GM12801 (cell line): ENCODE data around the gene RASGRF2.

Experiments
- TF ChIP-seq, protein P1 (sequence below): IDR thresholded peaks from one replicate; pipeline ENCODE4 v1.5.1; 2011; ENCODE audit warnings: control low read depth; ENCODE audit not compliant: insufficient read length; ENCODE audit errors: extremely low read depth

The RASGRF2 gene

DNA sequence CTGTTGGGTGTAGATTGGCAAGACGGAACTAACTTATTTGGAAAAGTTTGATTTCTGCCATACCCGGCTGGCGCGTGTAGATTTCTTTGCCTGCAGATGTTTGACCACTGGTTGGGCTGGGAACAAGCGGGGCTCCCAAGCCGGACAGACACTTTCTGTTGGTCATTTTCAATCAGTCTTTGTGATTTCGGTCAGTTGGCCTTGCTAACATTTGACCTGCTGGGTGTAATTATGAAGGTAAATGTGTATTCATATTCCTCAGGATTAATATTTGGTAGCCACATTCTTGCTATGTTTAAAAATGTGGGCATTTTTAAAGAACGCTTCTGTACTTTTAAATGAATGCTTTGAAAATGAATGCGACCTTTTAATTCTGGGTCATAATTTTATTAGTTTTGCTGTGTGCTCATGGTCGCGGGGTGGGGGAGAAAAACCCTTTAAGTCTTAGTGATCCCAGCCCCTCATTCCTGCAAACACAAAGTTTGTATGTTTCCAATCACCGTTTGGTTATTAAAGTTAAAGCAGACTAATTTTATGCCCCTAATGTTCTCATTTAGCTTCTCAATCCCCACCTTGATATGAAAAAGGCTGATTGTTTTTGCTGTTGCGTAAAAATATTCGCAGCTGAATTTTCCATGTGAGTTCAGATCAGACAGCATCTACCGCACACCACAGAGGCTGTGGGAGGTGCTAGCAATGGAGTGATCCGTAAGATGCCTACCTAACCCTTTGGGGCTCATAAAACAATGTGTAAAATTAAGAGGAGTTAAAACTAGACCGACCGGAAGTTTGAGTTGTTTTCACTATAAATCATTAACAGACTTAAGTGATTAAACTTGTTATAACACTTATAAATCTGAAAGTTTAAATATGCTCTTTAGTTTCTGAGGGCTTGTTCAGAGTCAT is 1.5 kb downstream of the RASGRF2 start:
- TF ChIP-seq, protein P1, sequence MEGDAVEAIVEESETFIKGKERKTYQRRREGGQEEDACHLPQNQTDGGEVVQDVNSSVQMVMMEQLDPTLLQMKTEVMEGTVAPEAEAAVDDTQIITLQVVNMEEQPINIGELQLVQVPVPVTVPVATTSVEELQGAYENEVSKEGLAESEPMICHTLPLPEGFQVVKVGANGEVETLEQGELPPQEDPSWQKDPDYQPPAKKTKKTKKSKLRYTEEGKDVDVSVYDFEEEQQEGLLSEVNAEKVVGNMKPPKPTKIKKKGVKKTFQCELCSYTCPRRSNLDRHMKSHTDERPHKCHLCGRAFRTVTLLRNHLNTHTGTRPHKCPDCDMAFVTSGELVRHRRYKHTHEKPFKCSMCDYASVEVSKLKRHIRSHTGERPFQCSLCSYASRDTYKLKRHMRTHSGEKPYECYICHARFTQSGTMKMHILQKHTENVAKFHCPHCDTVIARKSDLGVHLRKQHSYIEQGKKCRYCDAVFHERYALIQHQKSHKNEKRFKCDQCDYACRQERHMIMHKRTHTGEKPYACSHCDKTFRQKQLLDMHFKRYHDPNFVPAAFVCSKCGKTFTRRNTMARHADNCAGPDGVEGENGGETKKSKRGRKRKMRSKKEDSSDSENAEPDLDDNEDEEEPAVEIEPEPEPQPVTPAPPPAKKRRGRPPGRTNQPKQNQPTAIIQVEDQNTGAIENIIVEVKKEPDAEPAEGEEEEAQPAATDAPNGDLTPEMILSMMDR = no peak

DNA sequence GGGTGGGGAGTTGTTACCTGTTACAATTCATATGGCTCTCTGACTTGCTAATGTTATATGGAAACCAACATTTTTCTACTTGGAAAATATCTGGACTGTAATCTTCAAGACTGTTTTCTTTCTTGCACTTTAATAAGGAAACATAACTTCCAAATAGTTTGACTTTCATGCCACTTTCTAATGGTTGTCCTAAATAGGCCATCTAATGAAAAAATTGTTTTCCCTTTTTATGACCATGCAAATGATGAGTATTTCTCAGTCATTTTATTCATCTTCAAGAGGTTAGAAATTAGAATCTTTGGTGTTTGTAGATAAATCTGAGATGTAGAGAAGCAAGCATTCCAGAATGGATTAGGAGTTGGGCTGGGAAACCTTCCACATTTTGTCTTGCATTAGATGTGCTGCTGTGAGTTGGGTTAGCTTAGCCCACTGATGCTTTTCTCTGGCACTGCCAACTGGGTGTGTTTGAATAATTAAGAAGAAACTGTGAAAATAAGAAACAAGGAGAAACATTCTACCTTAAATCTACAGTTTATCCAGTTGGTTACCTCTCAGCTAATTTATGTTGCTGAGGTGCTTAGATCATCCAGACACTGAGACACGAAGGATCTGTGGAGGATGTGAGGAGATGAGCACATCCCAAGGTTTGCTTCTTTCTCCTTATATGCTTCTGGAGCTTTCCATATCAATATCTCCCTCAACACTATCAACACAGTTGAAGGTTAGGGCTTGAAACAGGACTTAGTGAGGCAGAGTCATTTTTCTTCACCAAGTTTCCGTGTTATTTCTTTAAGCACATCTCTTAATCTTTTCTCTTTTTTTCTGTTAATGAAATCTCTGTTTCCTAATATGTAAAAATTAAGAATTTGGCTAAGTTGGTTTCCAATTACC is 2.7 kb downstream of the RASGRF2 start:
- TF ChIP-seq, protein P1 = no peak

DNA sequence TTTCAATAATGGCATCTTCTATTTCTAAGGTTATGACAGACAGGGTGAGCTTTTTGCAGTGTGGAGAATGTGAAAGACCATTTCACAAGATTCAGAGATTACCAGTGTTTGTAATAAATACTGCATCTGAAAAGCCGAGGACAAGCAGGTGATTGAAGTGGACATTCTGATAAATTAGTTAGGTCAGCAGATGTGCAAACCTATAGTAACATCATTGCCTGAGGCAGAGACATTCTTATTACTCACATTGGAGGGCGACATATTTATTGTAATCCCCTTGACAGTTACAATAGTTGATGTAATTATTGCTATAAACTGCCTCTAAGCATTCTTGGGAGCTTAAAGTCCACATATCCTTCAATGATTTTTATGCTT is 3.3 kb downstream of the RASGRF2 start:
- TF ChIP-seq, protein P1 = no peak

DNA sequence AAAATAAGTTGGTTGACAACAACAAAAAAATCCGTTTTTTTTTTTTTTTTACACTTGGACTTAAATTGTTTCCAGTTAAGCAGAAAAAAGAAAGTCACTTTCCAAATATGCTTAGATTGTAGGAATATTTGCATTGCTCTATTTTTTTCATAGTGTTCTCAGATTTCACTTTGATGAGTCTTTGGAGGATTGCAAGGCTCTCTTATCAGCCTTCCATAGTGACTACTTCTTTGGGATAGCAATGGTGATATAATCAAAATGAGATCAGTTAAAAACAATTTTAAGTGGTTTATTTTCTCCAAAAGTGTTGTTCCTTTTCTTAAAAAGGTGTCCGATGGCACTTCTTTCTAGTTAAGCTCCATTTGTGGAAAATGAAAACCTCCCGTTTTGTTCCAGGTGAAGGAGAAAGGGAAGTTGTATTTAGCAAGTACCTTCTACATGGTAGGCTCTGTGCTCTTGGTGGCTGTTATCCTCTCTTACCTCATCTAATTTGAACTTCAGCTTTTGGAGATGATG is 3.9 kb downstream of the RASGRF2 start:
- TF ChIP-seq, protein P1 = no peak

DNA sequence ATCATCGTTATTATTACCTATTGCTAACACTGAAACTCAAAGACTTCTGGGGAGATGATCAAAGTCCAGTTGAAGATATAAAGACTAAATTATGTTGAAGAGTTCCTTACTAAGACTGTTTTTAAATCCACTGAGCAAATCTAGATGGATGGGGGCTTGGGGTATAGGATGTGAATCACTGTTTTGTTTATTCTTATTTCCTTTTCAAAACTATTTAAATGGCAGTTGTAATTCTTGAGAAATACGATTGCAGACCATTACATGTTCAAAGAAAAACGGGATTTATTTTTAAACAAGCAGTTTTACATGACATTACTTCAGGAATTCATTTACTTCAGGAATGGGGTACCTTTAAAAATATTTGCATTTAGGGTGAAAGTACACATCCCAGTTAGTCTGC is 4.3 kb downstream of the RASGRF2 start:
- TF ChIP-seq, protein P1 = no peak

DNA sequence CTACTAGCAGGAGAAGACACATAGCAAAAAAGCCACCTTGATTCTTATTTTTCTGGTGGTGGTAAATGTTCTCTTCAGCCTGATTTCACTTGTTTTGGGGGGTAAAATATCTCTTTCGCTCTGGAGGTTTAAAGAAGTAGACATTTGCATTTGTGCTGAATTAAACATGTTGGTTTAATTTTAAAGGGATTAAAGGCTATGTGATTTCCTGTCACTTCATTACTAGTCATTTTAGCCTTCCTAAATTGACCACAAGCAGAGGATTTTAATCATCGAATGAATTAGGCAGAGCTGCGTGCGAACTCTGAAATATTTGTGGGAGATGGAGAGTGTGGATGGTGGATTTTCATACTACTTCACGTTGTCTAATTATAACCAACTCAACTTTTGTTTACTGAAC is 4.8 kb downstream of the RASGRF2 start:
- TF ChIP-seq, protein P1 = no peak
